Loucy (cell line): ENCODE measurements around the gene IQGAP1.

ENCODE experiments used
- H2AFZ ChIP-seq: fragments of 200-600 bp; sonication (generic); 2 replicates; pipeline ENCODE4 v1.6.0; 2016; ENCODE audit warnings: antibody characterized with exemption, mild to moderate bottlenecking, low read length, moderate library complexity
- H3F3A ChIP-seq: fragments of 200-600 bp; 2 replicates; pipeline ENCODE4 v1.6.0; 2016; ENCODE audit warnings: antibody characterized with exemption, low read depth, mild to moderate bottlenecking
- H3K27me3 ChIP-seq: fragments of 200-600 bp; sonication (generic); 2 replicates; pipeline ENCODE4 v1.6.1; 2014; ENCODE audit warnings: low read length, mild to moderate bottlenecking; ENCODE audit not compliant: insufficient read depth, poor library complexity, severe bottlenecking
- H3K36me3 ChIP-seq: fragments of 200-600 bp; sonication (generic); 2 replicates; pipeline ENCODE4 v1.6.1; 2016; ENCODE audit warnings: low read length; ENCODE audit not compliant: insufficient read depth
- H3K4me1 ChIP-seq: fragments of 200-600 bp; sonication (generic); 2 replicates; pipeline ENCODE4 v1.5.1; 2014; ENCODE audit warnings: low read length, mild to moderate bottlenecking; ENCODE audit not compliant: insufficient read depth, poor library complexity, severe bottlenecking
- H3K4me2 ChIP-seq: fragments of 200-600 bp; sonication (generic); 2 replicates; pipeline ENCODE4 v1.6.0; 2014; ENCODE audit warnings: antibody characterized with exemption, low read length, low read depth, mild to moderate bottlenecking; ENCODE audit not compliant: poor library complexity, severe bottlenecking
- H3K4me3 ChIP-seq: fragments of 200-600 bp; sonication (generic); 2 replicates; pipeline ENCODE4 v1.5.1; 2014; ENCODE audit warnings: low read length, mild to moderate bottlenecking, mixed read lengths; ENCODE audit not compliant: poor library complexity, severe bottlenecking
- H3K79me2 ChIP-seq: fragments of 200-600 bp; sonication (generic); 2 replicates; pipeline ENCODE4 v1.6.1; 2014; ENCODE audit warnings: low read length; ENCODE audit not compliant: insufficient read depth
- H3K9ac ChIP-seq: fragments of 200-600 bp; sonication (generic); 2 replicates; pipeline ENCODE4 v1.6.0; 2014; ENCODE audit warnings: mild to moderate bottlenecking, low read depth, low read length, moderate library complexity; ENCODE audit not compliant: poor library complexity, severe bottlenecking
- H3K9me2 ChIP-seq: fragments of 200-600 bp; sonication (generic); replicated peaks from 2 replicates; pipeline ENCODE4 v1.6.1; 2016; ENCODE audit warnings: low read depth, low read length, mixed read lengths
- H3K9me3 ChIP-seq: fragments of 200-600 bp; sonication (generic); 2 replicates; pipeline ENCODE4 v1.6.1; 2014; ENCODE audit warnings: mild to moderate bottlenecking, antibody characterized with exemption, low read length, low read depth; ENCODE audit not compliant: insufficient read depth
- H4K20me1 ChIP-seq: fragments of 200-600 bp; sonication (generic); 2 replicates; pipeline ENCODE4 v1.6.0; 2014; ENCODE audit warnings: antibody characterized with exemption, low read length, mild to moderate bottlenecking; ENCODE audit not compliant: insufficient read depth, poor library complexity, severe bottlenecking
- EZH2phosphoT487 ChIP-seq: fragments of 200-600 bp; IDR thresholded peaks from 2 replicates; pipeline ENCODE4 v1.6.1; 2018; ENCODE audit warnings: antibody characterized with exemption, mild to moderate bottlenecking, moderate library complexity, borderline replicate concordance
- TF ChIP-seq, protein P1 (sequence below): fragments of 200-600 bp; sonication (generic); conservative IDR thresholded peaks from 2 replicates; pipeline ENCODE4 v1.5.1; 2014; ENCODE audit warnings: mild to moderate bottlenecking, antibody characterized with exemption, low read length

The IQGAP1 gene

GRCh38 chr15:90401495-90401894 is 13.5 kb downstream of the IQGAP1 start:
- H3K4me3 ChIP-seq, result no peak overlapping the region

GRCh38 chr15:90402223-90402622 is 14.2 kb downstream of the IQGAP1 start:
- Histone ChIP-seq H2AFZ (no peak overlapping the region), H3K79me2 (peaks cover 92% of the 10 kb centered on the region), H3K4me1 (peaks cover 44% of the 10 kb centered on the region), H3K9ac (no peak overlapping the region), H3F3A (0 out of 2 replicates have a peak, but pooled peaks cover 5% of the 10 kb centered on the region), H3K36me3 (no peaks in the 10 kb centered on the region), H4K20me1 (peaks cover 19% of the 10 kb centered on the region), H3K4me2 (no peak overlapping the region), H3K9me2 (no peaks in the 10 kb centered on the region), H3K9me3 (no peaks in the 10 kb centered on the region), H3K27me3 (no peaks in the 10 kb centered on the region), H3K4me3 (no peak overlapping the region)
- no peak for TF ChIP-seq EZH2phosphoT487
- TF ChIP-seq, protein P1, sequence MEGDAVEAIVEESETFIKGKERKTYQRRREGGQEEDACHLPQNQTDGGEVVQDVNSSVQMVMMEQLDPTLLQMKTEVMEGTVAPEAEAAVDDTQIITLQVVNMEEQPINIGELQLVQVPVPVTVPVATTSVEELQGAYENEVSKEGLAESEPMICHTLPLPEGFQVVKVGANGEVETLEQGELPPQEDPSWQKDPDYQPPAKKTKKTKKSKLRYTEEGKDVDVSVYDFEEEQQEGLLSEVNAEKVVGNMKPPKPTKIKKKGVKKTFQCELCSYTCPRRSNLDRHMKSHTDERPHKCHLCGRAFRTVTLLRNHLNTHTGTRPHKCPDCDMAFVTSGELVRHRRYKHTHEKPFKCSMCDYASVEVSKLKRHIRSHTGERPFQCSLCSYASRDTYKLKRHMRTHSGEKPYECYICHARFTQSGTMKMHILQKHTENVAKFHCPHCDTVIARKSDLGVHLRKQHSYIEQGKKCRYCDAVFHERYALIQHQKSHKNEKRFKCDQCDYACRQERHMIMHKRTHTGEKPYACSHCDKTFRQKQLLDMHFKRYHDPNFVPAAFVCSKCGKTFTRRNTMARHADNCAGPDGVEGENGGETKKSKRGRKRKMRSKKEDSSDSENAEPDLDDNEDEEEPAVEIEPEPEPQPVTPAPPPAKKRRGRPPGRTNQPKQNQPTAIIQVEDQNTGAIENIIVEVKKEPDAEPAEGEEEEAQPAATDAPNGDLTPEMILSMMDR, result no peak

More at GRCh38 chr15:90401495-90401894, 13.5 kb downstream of the IQGAP1 start:
- H3K9ac ChIP-seq, result no peak overlapping the region
- TF ChIP-seq EZH2phosphoT487, result no peak
- TF ChIP-seq, protein P1, result no peak
- H3K4me1 ChIP-seq, result peaks cover 37% of the 10 kb centered on the region
- H3K79me2 ChIP-seq, result peaks cover 92% of the 10 kb centered on the region
- H3K36me3 ChIP-seq, result no peaks in the 10 kb centered on the region
- H3K9me3 ChIP-seq, result no peaks in the 10 kb centered on the region
- H2AFZ ChIP-seq, result no peak overlapping the region
- H3K27me3 ChIP-seq, result no peaks in the 10 kb centered on the region
- H3K4me2 ChIP-seq, result peak overlapping the region; percentile 82
- H3F3A ChIP-seq, result 0 out of 2 replicates have a peak, but pooled peaks cover 5% of the 10 kb centered on the region
- no peaks in the 10 kb centered on the region for H3K9me2 ChIP-seq
- H4K20me1 ChIP-seq, result peaks cover 19% of the 10 kb centered on the region

GRCh38 chr15:90402767-90403166 is 14.7 kb downstream of the IQGAP1 start:
- peaks cover 50% of the 10 kb centered on the region for H3K4me1 ChIP-seq

More at GRCh38 chr15:90402767-90403166, 14.7 kb downstream of the IQGAP1 start:
- TF ChIP-seq, protein P1, result no peak
- no peak for TF ChIP-seq EZH2phosphoT487
- peaks cover 7% of the 10 kb centered on the region; the same call in 1 of the 2 replicates for H3F3A ChIP-seq
- no peaks in the 10 kb centered on the region for H3K36me3 ChIP-seq
- H3K9ac ChIP-seq, result no peak overlapping the region
- H3K4me3 ChIP-seq, result no peak overlapping the region
- H3K27me3 ChIP-seq, result no peaks in the 10 kb centered on the region
- H4K20me1 ChIP-seq, result peaks cover 19% of the 10 kb centered on the region
- no peak overlapping the region for H3K4me2 ChIP-seq
- no peak overlapping the region for H2AFZ ChIP-seq
- H3K79me2 ChIP-seq, result peaks cover 95% of the 10 kb centered on the region
- no peaks in the 10 kb centered on the region for H3K9me2 ChIP-seq
- no peaks in the 10 kb centered on the region for H3K9me3 ChIP-seq
